HG03571 (cell line): Measurements from ENCODE around the gene SLC16A3.
"Not testable (repeated sequence)": the region's sequence is repeated elsewhere in the genome, so short reads cannot be mapped to it uniquely, and the experiment has no call there.

Source experiments
- ATAC-seq: cut with Tn5 transposase; IDR thresholded peaks from one replicate; pipeline ENCODE4 v1.9.1; 2021; ENCODE audit not compliant: unreplicated experiment

The SLC16A3 gene

GRCh38 chr17:82245134-82246039, 16.5 kb downstream of the SLC16A3 start:
- no peak for ATAC-seq

DNA sequence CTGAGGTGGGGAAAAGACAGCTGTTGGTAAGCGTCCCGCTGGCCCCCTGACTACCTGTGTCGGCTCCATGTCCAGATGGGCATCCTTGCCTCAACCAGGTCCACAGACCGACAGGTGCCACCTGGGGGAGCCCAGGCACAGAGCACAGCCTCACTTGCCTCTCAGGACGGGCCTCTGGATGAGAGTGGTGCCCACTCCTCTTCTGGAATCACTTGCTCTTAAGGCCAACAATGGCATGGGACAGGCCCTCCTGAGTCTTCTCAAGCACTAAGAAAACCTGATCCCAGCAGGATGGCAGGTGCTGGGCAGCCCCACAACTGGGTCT, 17.2 kb downstream of the SLC16A3 start:
- ATAC-seq = no peak

DNA sequence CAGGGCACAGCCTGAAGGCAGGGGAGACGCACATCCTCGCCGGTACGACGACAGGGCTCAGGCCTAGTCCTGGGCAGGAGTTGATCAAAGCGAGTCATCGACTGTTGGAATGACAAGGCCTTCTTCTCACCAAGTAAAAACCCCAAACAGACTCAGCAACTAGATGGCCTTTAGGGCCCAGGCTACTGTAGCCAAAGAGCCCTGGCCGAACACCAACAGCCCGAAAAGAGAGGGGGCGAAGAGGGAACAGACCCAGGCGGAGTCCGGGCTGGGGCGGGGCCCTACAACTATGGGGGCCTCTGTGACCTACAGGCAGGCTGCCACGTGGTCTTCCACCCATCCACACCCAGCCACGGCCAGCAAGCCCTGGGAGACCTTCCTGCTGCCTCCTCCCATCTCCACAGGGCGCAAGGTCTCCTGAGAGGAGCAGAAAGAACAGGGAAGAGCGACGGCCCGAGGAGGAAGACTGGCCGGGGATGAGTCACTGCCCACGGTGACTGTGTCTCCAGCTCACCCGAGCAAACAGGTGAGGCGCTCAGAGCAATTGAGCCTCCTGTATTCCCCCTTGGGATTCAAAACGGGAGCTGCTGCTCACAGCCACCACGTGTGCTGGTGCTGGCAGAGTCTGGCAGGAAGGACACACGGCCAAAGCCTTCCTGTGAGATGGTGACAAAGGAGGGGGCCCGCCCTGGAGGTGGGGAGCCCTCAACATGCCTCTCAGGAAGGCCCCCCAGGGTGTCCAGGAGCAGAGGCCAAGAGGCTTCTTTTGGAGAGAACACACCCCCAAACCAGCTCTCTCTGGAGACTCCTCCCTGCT, 17.7 kb downstream of the SLC16A3 start:
- ATAC-seq = no peak

- ATAC-seq = no peak
These were observed 18.5 kb downstream of the SLC16A3 start for GRCh38 chr17:82247182-82247823.

GRCh38 chr17:82247856-82248671, 19.2 kb downstream of the SLC16A3 start:
- ATAC-seq = no peak

- ATAC-seq = no peak
These were observed 20.2 kb downstream of the SLC16A3 start for GRCh38 chr17:82248815-82249674.

- no peak for ATAC-seq
These were observed 21.2 kb downstream of the SLC16A3 start for GRCh38 chr17:82249896-82250581.

DNA sequence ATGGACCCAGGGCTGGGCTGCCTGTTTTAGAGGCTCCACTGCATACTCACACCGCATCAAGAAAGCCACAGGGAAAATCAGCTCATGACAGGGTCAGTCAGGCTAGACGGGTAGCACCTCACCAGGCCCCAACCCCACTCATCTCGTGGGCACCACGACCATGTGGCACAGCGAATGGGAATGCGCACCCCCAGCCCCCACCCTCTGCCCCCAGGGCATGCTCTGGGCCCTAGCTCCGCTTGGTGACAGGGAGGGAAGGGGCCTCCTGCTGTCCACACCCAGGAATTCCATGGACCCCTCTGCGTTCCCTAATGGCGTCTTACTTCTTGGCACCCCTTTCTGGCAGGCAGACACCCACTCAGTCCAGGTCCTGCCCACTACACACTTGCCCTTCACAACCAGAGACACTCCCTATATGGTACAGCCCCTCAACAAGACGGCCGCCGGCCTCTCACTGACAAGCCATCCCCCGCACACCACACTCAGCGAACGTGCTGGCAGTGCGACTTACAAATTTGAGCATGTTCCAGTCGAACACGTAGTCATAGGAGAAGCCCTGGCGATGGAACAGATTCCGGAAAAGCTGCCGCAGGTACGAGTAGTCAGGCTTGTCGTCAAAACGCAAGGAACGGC, 22.1 kb downstream of the SLC16A3 start:
- no peak for ATAC-seq

DNA sequence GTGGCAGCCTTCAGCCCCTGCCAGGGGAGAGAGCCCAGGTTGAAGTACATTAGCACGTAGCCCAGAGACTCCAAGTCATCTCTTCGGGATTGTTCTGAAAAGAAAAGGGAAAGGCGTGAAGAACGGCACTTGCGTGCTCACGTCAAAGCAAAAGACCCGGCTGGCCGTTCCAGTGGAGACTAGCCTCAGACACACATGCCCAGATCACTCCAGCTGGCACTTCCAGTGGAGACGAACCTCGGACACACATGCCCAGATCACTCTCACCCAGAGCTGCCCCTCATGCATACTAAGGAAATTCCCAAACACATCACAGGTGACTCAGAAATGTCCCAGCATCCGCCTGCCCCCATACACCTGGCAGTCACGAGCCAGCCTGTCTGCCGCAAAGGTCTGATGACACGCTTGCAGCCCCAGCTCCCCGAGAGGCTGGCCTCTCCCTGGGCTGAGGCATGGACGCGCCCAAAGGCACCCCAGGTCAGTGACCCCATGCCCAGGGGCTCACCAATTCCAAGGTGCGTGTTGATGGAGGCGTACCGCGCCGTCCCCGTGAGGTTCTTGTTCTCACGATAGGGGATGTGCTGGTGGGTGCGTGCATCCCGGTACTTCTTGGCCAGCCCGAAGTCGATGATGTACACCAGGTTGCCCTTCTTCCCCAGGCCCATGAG, 23.8 kb downstream of the SLC16A3 start:
- no peak for ATAC-seq

DNA sequence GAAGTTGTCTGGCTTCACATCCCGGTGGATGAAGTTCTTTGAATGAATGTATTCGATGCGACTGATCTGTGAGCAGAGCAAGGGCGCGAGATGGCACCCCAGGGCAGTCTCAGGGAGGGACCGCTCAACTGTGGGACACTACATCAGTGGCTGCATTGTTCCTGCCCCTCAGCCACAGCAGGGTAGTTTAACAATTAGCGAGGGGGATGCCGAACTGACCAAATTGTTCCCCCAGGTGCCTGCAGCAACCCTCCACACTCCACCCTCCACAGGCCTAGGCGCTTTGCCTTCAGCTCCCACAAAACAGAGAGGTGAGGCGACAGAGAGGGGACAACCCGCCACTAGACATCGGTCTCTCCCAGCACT, 24.3 kb downstream of the SLC16A3 start:
- no peak for ATAC-seq

- ATAC-seq = not testable (repeated sequence)
These were observed 25.3 kb downstream of the SLC16A3 start for GRCh38 chr17:82254096-82254495.

DNA sequence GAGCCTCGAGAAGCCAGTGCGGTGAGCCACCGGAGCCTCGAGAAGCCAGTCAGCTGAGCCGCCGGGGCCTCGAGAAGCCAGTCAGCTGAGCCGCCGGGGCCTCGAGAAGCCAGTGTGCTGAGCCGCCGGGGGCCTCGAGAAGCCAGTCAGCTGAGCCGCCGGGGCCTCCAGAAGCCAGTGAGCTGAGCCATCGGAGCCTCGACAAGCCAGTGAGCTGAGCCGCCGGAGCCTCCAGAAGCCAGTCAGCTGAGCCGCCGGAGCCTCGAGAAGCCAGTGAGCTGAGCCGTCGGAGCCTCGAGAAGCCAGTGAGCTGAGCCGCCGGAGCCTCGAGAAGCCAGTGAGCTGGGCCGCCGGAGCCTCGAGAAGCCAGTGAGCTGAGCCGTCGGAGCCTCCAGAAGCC, 25.9 kb downstream of the SLC16A3 start:
- not testable (repeated sequence) for ATAC-seq

DNA sequence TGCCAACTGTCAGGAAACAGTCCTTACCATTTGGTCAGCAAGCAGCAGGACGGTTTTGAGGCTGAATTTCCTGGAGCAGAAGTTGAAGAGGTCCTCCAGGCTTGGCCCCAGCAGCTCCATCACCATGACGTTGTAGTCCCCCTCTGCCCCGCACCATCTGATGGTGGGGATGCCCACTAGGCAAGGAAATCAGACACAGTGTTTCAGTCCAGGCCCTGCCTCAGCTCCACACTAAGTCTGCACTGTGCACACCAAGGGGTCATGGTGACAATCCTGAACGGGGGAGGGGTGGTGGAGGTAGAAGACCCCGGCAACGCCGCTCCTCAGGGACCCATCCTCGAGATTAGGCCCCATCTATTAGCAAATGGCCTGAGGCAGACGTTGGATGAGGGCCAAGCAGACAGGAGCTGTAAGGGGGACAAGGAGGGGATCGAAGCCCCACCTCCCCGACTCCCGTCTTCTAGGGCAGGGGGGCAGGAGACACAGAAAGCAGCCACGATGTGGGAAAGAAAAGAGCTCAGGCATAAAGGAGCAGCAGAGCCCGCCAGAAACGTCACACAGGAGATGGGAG, 26.6 kb downstream of the SLC16A3 start:
- no peak for ATAC-seq

GRCh38 chr17:82256242-82256885, 27.5 kb downstream of the SLC16A3 start:
- no peak for ATAC-seq

GRCh38 chr17:82257473-82257872, 28.6 kb downstream of the SLC16A3 start:
- ATAC-seq = no peak

- ATAC-seq = no peak
These were observed 29.7 kb downstream of the SLC16A3 start for GRCh38 chr17:82258555-82258954.
